Neural cell (in vitro differentiated cells): Measurements from ENCODE around the gene COPS7A.

Experiments
- CTCF ChIP-seq: fragments of 450-650 bp; IDR thresholded peaks from 2 replicates; pipeline ENCODE4 v1.5.1; 2014; ENCODE audit warnings: antibody characterized with exemption, mild to moderate bottlenecking, moderate library complexity; ENCODE audit not compliant: poor library complexity, severe bottlenecking
- RAD21 ChIP-seq: fragments of 450-650 bp; conservative IDR thresholded peaks from 2 replicates; pipeline ENCODE4 v1.6.1; 2014; ENCODE audit warnings: antibody characterized with exemption, mild to moderate bottlenecking, moderate library complexity

DNA sequence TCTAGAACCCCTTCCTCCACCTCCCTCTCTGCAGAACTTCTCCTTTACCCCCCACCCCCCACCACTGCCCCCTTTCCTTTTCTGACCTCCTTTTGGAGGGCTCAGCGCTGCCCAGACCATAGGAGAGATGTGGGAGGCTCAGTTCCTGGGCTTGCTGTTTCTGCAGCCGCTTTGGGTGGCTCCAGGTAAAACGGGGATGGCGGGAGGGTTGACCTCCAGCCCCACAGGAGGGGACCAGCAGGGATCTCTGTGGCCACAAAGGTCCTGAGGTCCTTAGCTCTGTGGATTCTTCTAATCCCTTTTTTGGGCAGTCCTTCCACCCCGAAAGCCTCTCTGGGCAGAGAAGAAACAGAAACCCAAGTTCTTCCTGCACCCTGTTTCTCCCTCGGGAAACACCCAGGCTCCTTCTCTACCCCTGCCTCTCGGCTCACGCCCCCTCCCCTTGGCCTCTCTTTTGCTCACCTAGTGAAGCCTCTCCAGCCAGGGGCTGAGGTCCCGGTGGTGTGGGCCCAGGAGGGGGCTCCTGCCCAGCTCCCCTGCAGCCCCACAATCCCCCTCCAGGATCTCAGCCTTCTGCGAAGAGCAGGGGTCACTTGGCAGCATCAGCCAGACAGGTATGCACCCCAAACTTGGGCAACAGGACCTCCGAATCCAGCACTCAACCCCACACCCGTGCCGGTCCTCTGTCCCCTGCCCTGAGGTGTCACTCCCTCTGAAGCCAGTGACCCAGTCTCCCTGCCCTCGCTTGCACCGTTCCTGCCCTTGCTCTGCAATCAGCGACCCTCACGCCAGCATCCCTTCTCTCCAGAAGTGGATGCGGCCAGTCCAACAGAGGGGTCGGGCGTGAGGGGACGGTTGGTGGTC, 49.1 kb downstream of the COPS7A start:
- TF ChIP-seq RAD21 (no peak), CTCF (no peak)
